Common myeloid progenitor, CD34-positive (primary cell): ENCODE data around the gene CNRIP1.
"Not testable (repeated sequence)": the region's sequence is repeated elsewhere in the genome, so short reads cannot be mapped to it uniquely, and the experiment has no call there.

Experiments
- CTCF ChIA-PET: fragments of 350-600 bp; sonication (Branson Sonifier 250); formaldehyde crosslinking; loops from one replicate; lab custom pipeline; 2021; ENCODE audit warnings: antibody characterized with exemption; lab: Charles Lee
- POLR2A ChIA-PET: fragments of 350-600 bp; sonication (Branson Sonifier 250); formaldehyde crosslinking; loops from one replicate; lab custom pipeline; 2021; ENCODE audit warnings: antibody characterized with exemption; lab: Charles Lee
- DNase-seq, 3 donors: peaks; one replicate each; pipeline versions ENCODE4 v3.0.0 to v3.0.0-alpha.2; 2013
- H3K27ac ChIP-seq, 2 experiments: 1 replicate in 1 of 2; 2 replicates in 1 of 2; pipeline ENCODE4 v1.7.0; 2013; ENCODE audit warnings: inconsistent platforms in 2 of 2, low read length in 2 of 2, mild to moderate bottlenecking in 2 of 2, low read depth in 1 of 2, moderate library complexity in 1 of 2; ENCODE audit not compliant: severe bottlenecking in 2 of 2, insufficient read depth in 1 of 2, poor library complexity in 1 of 2
- H3K27me3 ChIP-seq, 5 experiments: replicated peaks in 2 of 5; 1 replicate in 3 of 5; 2 replicates in 2 of 5; pipeline versions ENCODE4 v1.6.1 to v1.7.0; 2013; ENCODE audit warnings: low read length in 4 of 5, mild to moderate bottlenecking in 2 of 5, moderate library complexity in 2 of 5, inconsistent platforms in 1 of 5; ENCODE audit not compliant: insufficient read depth in 5 of 5, control insufficient read depth in 4 of 5
- H3K36me3 ChIP-seq, 4 experiments: 1 replicate in 2 of 4; 2 replicates in 2 of 4; pipeline versions ENCODE4 v1.6.1 to v1.7.0; 2013; ENCODE audit warnings: low read length in 3 of 4, control low read depth in 1 of 4, mild to moderate bottlenecking in 1 of 4; ENCODE audit not compliant: control insufficient read depth in 4 of 4, insufficient read depth in 4 of 4
- H3K4me1 ChIP-seq, 4 experiments: 1 replicate in 3 of 4; 2 replicates in 1 of 4; pipeline versions ENCODE4 v1.6.1 to v1.7.1; 2013; ENCODE audit warnings: low read length in 3 of 4, mild to moderate bottlenecking in 3 of 4, control low read depth in 1 of 4, inconsistent platforms in 1 of 4, moderate library complexity in 1 of 4; ENCODE audit not compliant: control insufficient read depth in 4 of 4, insufficient read depth in 4 of 4; ENCODE audit errors: control extremely low read depth in 1 of 4
- H3K4me3 ChIP-seq, 7 experiments: 1 replicate in 4 of 7; 2 replicates in 3 of 7; pipeline versions ENCODE4 v1.5.1 to v1.7.0; 2013; ENCODE audit warnings: mild to moderate bottlenecking in 7 of 7, low read length in 6 of 7, moderate library complexity in 6 of 7, inconsistent platforms in 2 of 7, low read depth in 2 of 7, control low read depth in 1 of 7; ENCODE audit not compliant: insufficient read depth in 4 of 7, control insufficient read depth in 1 of 7; ENCODE audit errors: extremely low read depth in 1 of 7
- H3K9me3 ChIP-seq, 5 experiments: 1 replicate in 4 of 5; 2 replicates in 1 of 5; pipeline versions ENCODE4 v1.6.1 to v1.7.1; 2013; ENCODE audit warnings: low read length in 4 of 5, mild to moderate bottlenecking in 2 of 5, inconsistent platforms in 1 of 5, low read depth in 1 of 5, moderate library complexity in 1 of 5; ENCODE audit not compliant: control insufficient read depth in 4 of 5, insufficient read depth in 2 of 5; ENCODE audit errors: control extremely low read depth in 1 of 5
- WGBS: methylation state at CpG from one replicate; pipeline ENCODE4 v1.1.5; 2013; ENCODE audit not compliant: insufficient coverage; 5-methylcytosine and 5-hydroxymethylcytosine counted together

CNRIP1 gene

GRCh38 chr2:68311033-68311432 lies 8.7 kb downstream of the CNRIP1 start:
- H3K9me3 ChIP-seq, result peaks cover 0 to 1% (median 0%) of the 10 kb centered on the region in 5 experiments
- ChIA-PET POLR2A (no interaction called here), CTCF (interaction anchor here (1.1 to 1.7 kb wide), 6 partner anchors 9 to 190 kb away, joined by 3 to 4 read pairs (median 3); partner anchors contain the start of gene CNRIP1)

GRCh38 chr2:68309426-68309825 lies 10.3 kb downstream of the CNRIP1 start:
- H3K27me3 ChIP-seq, result no peaks in the 10 kb centered on the region
- no peak overlapping the region for H3K27ac ChIP-seq
- H3K9me3 ChIP-seq, result peaks cover 0 to 1% (median 0%) of the 10 kb centered on the region in 5 experiments
- DNase-seq, result peak in 1 of 3 donors; percentile 33
- no peak overlapping the region for H3K4me3 ChIP-seq
- CTCF ChIA-PET, result interaction anchor here (0.9 to 2.0 kb wide), 2 partner anchors 14 to 15 kb away, joined by 3 to 5 read pairs; no protein-coding TSS in a partner anchor
- POLR2A ChIA-PET, result interaction anchor here (0.6 kb wide), 2 partner anchors 11 to 112 kb away, joined by 3 read pairs; no protein-coding TSS in a partner anchor
- no peaks in the 10 kb centered on the region for H3K36me3 ChIP-seq
- H3K4me1 ChIP-seq, result no peaks in the 10 kb centered on the region

More at GRCh38 chr2:68311033-68311432, 8.7 kb downstream of the CNRIP1 start:
- Histone ChIP-seq H3K27ac (no peak overlapping the region), H3K36me3 (no peaks in the 10 kb centered on the region), H3K27me3 (no peaks in the 10 kb centered on the region), H3K4me1 (no peaks in the 10 kb centered on the region), H3K4me3 (no peak overlapping the region)
- DNase-seq, result no peak

- H3K27me3 ChIP-seq, H3K4me3 ChIP-seq, DNase-seq, H3K36me3 ChIP-seq, POLR2A ChIA-PET, H3K9me3 ChIP-seq, H3K4me1 ChIP-seq, H3K27ac ChIP-seq: not testable (repeated sequence)
- CTCF ChIA-PET, result interaction anchor here (1.0 to 3.1 kb wide), 3 partner anchors 11 to 16 kb away, joined by 3 to 18 read pairs (median 4); no protein-coding TSS in a partner anchor
- no CpG with 5 or more reads among the region's 1 CpG for WGBS
Observed at GRCh38 chr2:68303902-68304272, 15.9 kb downstream of the CNRIP1 start.

DNA sequence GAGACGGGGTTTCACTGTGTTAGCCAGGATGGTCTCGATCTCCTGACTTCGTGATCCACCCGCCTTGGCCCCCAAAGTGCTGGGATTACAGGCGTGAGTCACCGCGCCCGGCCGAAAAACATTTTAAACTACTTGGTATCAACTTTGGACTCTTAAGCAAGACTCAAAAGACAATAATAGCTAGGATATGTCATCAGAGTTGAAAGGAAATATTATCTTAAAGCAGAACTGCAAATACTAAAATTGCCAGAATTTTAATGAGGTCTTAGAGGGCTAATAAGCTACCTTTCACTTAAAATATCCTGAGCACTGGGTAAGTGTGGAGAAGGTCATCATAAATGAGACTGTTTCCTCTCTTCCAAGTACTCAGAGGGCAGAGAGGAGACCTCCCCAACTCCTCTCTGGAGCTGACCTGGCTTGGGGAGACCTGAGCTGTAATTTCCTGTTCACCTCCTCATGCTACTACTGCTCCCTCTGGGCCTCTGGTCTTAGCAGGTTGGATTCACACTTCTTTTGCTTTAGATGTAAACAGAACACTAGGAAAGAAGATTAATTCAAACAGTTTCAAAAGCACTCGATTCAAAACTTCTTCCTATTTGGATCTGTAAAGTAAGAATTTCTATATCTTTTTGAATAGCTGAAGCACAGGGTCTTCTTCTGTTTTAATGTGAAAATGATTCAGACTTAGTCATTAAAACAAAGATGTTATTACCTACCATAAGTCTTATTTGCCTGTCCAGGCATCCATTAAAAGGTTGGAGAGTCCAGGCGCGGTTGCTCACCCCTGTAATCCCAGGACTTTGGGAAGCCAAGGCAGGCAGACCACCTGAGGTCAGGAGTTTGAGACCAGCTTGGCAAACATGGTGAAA lies 16.5 kb downstream of the CNRIP1 start:
- H3K27me3 ChIP-seq, result no peaks in the 10 kb centered on the region
- POLR2A ChIA-PET, result no interaction called here
- 95% methylated on average over 4 of the region's 12 CpGs for WGBS
- DNase-seq, result no peak
- CTCF ChIA-PET, result interaction anchor here (1.0 to 3.1 kb wide), 4 partner anchors 11 to 20 kb away, joined by 3 to 18 read pairs (median 4); no protein-coding TSS in a partner anchor
- H3K36me3 ChIP-seq, result peaks cover 0 to 5% (median 0%) of the 10 kb centered on the region in 4 experiments
- no peaks in the 10 kb centered on the region for H3K9me3 ChIP-seq
- no peaks in the 10 kb centered on the region for H3K4me1 ChIP-seq
- no peak overlapping the region for H3K4me3 ChIP-seq
- no peak overlapping the region for H3K27ac ChIP-seq

GRCh38 chr2:68302281-68302875 lies 17.4 kb downstream of the CNRIP1 start:
- WGBS, result no CpG with 5 or more reads among the region's 3 CpGs
- no peaks in the 10 kb centered on the region for H3K4me1 ChIP-seq
- no peak overlapping the region for H3K4me3 ChIP-seq
- ChIA-PET POLR2A (no interaction called here), CTCF (interaction anchor here (1.0 to 3.1 kb wide), 5 partner anchors 9 to 69 kb away, joined by 3 to 18 read pairs (median 3); no protein-coding TSS in a partner anchor)
- peaks cover 0 to 5% (median 0%) of the 10 kb centered on the region in 4 experiments for H3K36me3 ChIP-seq
- H3K27ac ChIP-seq, result no peak overlapping the region
- H3K27me3 ChIP-seq, result no peaks in the 10 kb centered on the region
- H3K9me3 ChIP-seq, result no peaks in the 10 kb centered on the region
- DNase-seq, result no peak

DNA sequence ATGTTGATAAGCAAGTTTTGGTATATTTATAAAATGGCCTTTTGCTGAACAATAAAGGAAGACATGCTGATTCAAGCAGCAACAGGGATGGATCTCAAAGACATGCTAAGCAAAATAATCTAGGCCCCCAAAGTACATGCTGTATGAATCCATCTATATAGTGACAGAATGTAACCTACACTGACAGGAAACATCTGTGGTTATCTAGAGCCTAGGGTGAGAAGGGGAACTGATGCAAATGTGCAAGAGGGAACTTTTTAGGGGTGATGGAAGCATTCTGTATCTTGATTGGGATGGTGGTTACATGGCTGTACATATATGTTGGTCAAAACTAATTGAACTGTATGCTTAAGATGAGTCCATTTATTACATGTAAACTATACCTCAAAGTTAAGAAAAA lies 24.2 kb downstream of the CNRIP1 start:
- H3K9me3 ChIP-seq, result no peaks in the 10 kb centered on the region
- POLR2A ChIA-PET, result no interaction called here
- H3K36me3 ChIP-seq, result peaks cover 0 to 5% (median 0%) of the 10 kb centered on the region in 4 experiments
- no peaks in the 10 kb centered on the region for H3K27me3 ChIP-seq
- H3K4me1 ChIP-seq, result peaks cover 9 to 30% (median 24%) of the 10 kb centered on the region in 4 experiments
- H3K4me3 ChIP-seq, result no peak overlapping the region
- H3K27ac ChIP-seq, result no peak overlapping the region
- CTCF ChIA-PET, result interaction anchor here (1.0 to 8.9 kb wide), 5 partner anchors 10 to 173 kb away, joined by 3 to 71 read pairs (median 5); no protein-coding TSS in a partner anchor
- DNase-seq, result peak; percentile 63 to 92 (median 86)
